H9 (cell line): ENCODE data around the gene CLDN20. TPM values are rescaled to one million over a fixed set of nuclear protein-coding genes. Genes with fewer than 3 reads are reported as not detected.

Experiments used
- DNase-seq: peaks from one replicate; pipeline ENCODE4 v3.0.0-alpha.2; 2017
- H2AFZ ChIP-seq: one replicate; pipeline ENCODE4 v1.6.1; 2013; ENCODE audit warnings: mild to moderate bottlenecking, low read length, control low read depth, moderate library complexity
- H2AK5ac ChIP-seq: 2 replicates; pipeline ENCODE4 v1.6.1; 2013; ENCODE audit warnings: low read length, control low read depth, mixed read lengths; ENCODE audit not compliant: insufficient read length
- H2BK120ac ChIP-seq: one replicate; pipeline ENCODE4 v1.6.1; 2013; ENCODE audit warnings: low read depth, mild to moderate bottlenecking, low read length, control low read depth, inconsistent platforms; ENCODE audit not compliant: poor library complexity, severe bottlenecking
- H2BK12ac ChIP-seq: 2 replicates; pipeline ENCODE4 v1.6.1; 2013; ENCODE audit warnings: low read length, control low read depth, mixed read lengths, low read depth; ENCODE audit not compliant: insufficient read length
- H2BK15ac ChIP-seq: 2 replicates; pipeline ENCODE4 v1.6.1; 2013; ENCODE audit warnings: low read depth, low read length, control low read depth
- H2BK20ac ChIP-seq: one replicate; pipeline ENCODE4 v1.6.1; 2013; ENCODE audit warnings: low read depth, mild to moderate bottlenecking, low read length, control low read depth, inconsistent platforms; ENCODE audit not compliant: poor library complexity, severe bottlenecking
- H2BK5ac ChIP-seq: 2 replicates; pipeline ENCODE4 v1.6.1; 2013; ENCODE audit warnings: low read length, control low read depth, mixed read lengths; ENCODE audit not compliant: insufficient read length
- H3K14ac ChIP-seq: 2 replicates; pipeline ENCODE4 v1.6.1; 2013; ENCODE audit warnings: low read length, control low read depth; ENCODE audit not compliant: insufficient read depth
- H3K18ac ChIP-seq: 2 replicates; pipeline ENCODE4 v1.6.1; 2013; ENCODE audit warnings: low read depth, mild to moderate bottlenecking, mixed read lengths, low read length, control low read depth; ENCODE audit not compliant: insufficient read length
- H3K23ac ChIP-seq: 2 replicates; pipeline ENCODE4 v1.6.1; 2013; ENCODE audit warnings: low read length, control low read depth, mixed read lengths, low read depth; ENCODE audit not compliant: insufficient read length
- H3K23me2 ChIP-seq: 2 replicates; pipeline ENCODE4 v1.6.1; 2013; ENCODE audit warnings: low read depth, mild to moderate bottlenecking, mixed read lengths, low read length, control low read depth; ENCODE audit not compliant: insufficient read length, poor library complexity, severe bottlenecking
- H3K27ac ChIP-seq: 2 replicates; pipeline ENCODE4 v1.5.1; 2013; ENCODE audit warnings: low read length, control low read depth, mixed read lengths, low read depth; ENCODE audit not compliant: insufficient read length
- H3K27me3 ChIP-seq: 2 replicates; pipeline ENCODE4 v1.6.1; 2013; ENCODE audit warnings: low read length, control low read depth, inconsistent platforms; ENCODE audit not compliant: insufficient read depth
- H3K4ac ChIP-seq: 2 replicates; pipeline ENCODE4 v1.6.1; 2013; ENCODE audit warnings: low read depth, mild to moderate bottlenecking, control low read depth, inconsistent platforms, low read length, moderate library complexity
- H3K4me1 ChIP-seq: 2 replicates; pipeline ENCODE4 v1.6.1; 2013; ENCODE audit warnings: low read length, control low read depth, inconsistent platforms; ENCODE audit not compliant: insufficient read depth
- H3K4me2 ChIP-seq: 2 replicates; pipeline ENCODE4 v1.6.1; 2013; ENCODE audit warnings: low read length, control low read depth, mixed read lengths; ENCODE audit not compliant: insufficient read length, insufficient read depth
- H3K56ac ChIP-seq: 2 replicates; pipeline ENCODE4 v1.6.1; 2013; ENCODE audit warnings: low read depth, mild to moderate bottlenecking, mixed read lengths, low read length, control low read depth; ENCODE audit not compliant: insufficient read length
- H3K79me1 ChIP-seq: 2 replicates; pipeline ENCODE4 v1.6.1; 2013; ENCODE audit warnings: low read depth, mild to moderate bottlenecking, moderate library complexity, low read length, control low read depth, inconsistent platforms; ENCODE audit not compliant: insufficient read depth, poor library complexity, severe bottlenecking
- H3K79me2 ChIP-seq: 2 replicates; pipeline ENCODE4 v1.6.1; 2013; ENCODE audit warnings: low read length, control low read depth, inconsistent platforms; ENCODE audit not compliant: insufficient read depth
- H3K9ac ChIP-seq: 2 replicates; pipeline ENCODE4 v1.6.1; 2013; ENCODE audit warnings: low read length, control low read depth, mixed read lengths; ENCODE audit not compliant: insufficient read length; ENCODE audit errors: extremely low read depth
- H3K9me3 ChIP-seq: one replicate; pipeline ENCODE4 v1.6.1; 2013; ENCODE audit warnings: low read depth, low read length, inconsistent platforms; ENCODE audit not compliant: control insufficient read depth
- H3T11ph ChIP-seq: one replicate; pipeline ENCODE4 v1.6.1; 2013; ENCODE audit warnings: mild to moderate bottlenecking, low read length, control low read depth, inconsistent platforms
- H4K20me1 ChIP-seq: one replicate; pipeline ENCODE4 v1.6.1; 2013; ENCODE audit not compliant: control insufficient read depth, insufficient read length, insufficient read depth
- H4K5ac ChIP-seq: 2 replicates; pipeline ENCODE4 v1.6.1; 2013; ENCODE audit warnings: low read depth, mild to moderate bottlenecking, mixed read lengths, low read length, control low read depth; ENCODE audit not compliant: insufficient read length
- H4K8ac ChIP-seq: replicated peaks from 2 replicates; pipeline ENCODE4 v1.6.1; 2013; ENCODE audit warnings: low read length, control low read depth, mixed read lengths, low read depth; ENCODE audit not compliant: insufficient read length
- H4K91ac ChIP-seq: 2 replicates; pipeline ENCODE4 v1.6.1; 2013; ENCODE audit warnings: low read depth, mild to moderate bottlenecking, moderate library complexity, mixed read lengths, low read length, control low read depth; ENCODE audit not compliant: insufficient read length
- H3K27ac Mint-ChIP-seq, 3 experiments: 2 replicates in 2 of 3; 3 replicates in 1 of 3; pipeline ENCODE4 v1.8.0; 2020 to 2021; ENCODE audit warnings: mixed read lengths in 3 of 3, mild to moderate bottlenecking in 1 of 3, moderate library complexity in 1 of 3
- H3K27me3 Mint-ChIP-seq: 2 replicates; pipeline ENCODE4 v1.8.0; 2021; ENCODE audit warnings: low read depth, mild to moderate bottlenecking, moderate library complexity, mixed read lengths
- H3K36me3 Mint-ChIP-seq, 3 experiments: 2 replicates in 2 of 3; 3 replicates in 1 of 3; pipeline ENCODE4 v1.8.0; 2020 to 2021; ENCODE audit warnings: low read depth in 3 of 3, mixed read lengths in 3 of 3; ENCODE audit not compliant: insufficient read depth in 1 of 3
- H3K4me1 Mint-ChIP-seq, 2 experiments: 2 replicates each; pipeline ENCODE4 v1.8.0; 2020; ENCODE audit warnings: mixed read lengths in 2 of 2
- H3K4me3 Mint-ChIP-seq, 2 experiments: 2 replicates in 1 of 2; 3 replicates in 1 of 2; pipeline ENCODE4 v1.8.0; 2020 to 2021; ENCODE audit warnings: mild to moderate bottlenecking in 2 of 2, mixed read lengths in 2 of 2, moderate library complexity in 1 of 2
- H3K9me3 Mint-ChIP-seq, 2 experiments: 2 replicates in 1 of 2; 3 replicates in 1 of 2; pipeline ENCODE4 v1.8.0; 2020; ENCODE audit warnings: mild to moderate bottlenecking in 2 of 2, mixed read lengths in 2 of 2, moderate library complexity in 1 of 2
- CTCF ChIP-seq: fragments of 200-600 bp; sonication (generic); conservative IDR thresholded peaks from 3 replicates; pipeline ENCODE4 v1.8.0; 2021; ENCODE audit warnings: antibody characterized with exemption, mild to moderate bottlenecking
- WGBS: extraction: QIAGEN DNeasy Blood & Tissue Kit; methylation state at CpG from one replicate; pipeline ENCODE4 v1.1.7; 2013; ENCODE audit warnings: missing lambda C conversion rate, low lambda C conversion rate, mixed read lengths; ENCODE audit not compliant: insufficient read length; ENCODE audit errors: extremely low coverage; 5-methylcytosine and 5-hydroxymethylcytosine counted together
- total RNA-seq: library from RNA; stranded (reverse); gene quantifications from 2 replicates; pipeline ENCODE4 v1.2.1, GENCODE V29; 2021

Gene CLDN20
- total RNA-seq, 1 experiment from 2014 or later = not detected

- Histone ChIP-seq H2BK12ac (no peak overlapping the region), H2BK15ac (no peak overlapping the region), H3K18ac (no peak overlapping the region), H3K9me3 (no peaks in the 10 kb centered on the region), H4K8ac (no peak overlapping the region), H3K14ac (no peak overlapping the region), H4K91ac (no peak overlapping the region), H3T11ph (no peak overlapping the region), H3K79me2 (0 out of 2 replicates have a peak, but pooled peaks cover 2% of the 10 kb centered on the region), H2AK5ac (no peak overlapping the region), H2BK120ac (no peak overlapping the region), H3K23ac (no peak overlapping the region), H3K56ac (no peak overlapping the region), H3K79me1 (no peaks in the 10 kb centered on the region), H3K4ac (no peak overlapping the region), H2BK20ac (no peak overlapping the region), H3K27ac (no peak overlapping the region), H2BK5ac (no peak overlapping the region), H3K4me1 (no peaks in the 10 kb centered on the region; the same call in 1 of the 2 replicates), H4K20me1 (no peaks in the 10 kb centered on the region), H3K27me3 (no peaks in the 10 kb centered on the region), H4K5ac (no peak overlapping the region), H2AFZ (no peak overlapping the region), H3K4me2 (no peak overlapping the region), H3K9ac (no peak overlapping the region), H3K23me2 (no peaks in the 10 kb centered on the region)
- Mint-ChIP-seq H3K36me3 (peaks cover 18 to 45% (median 45%) of the 10 kb centered on the region in 3 experiments; a peak in 6 of 7 replicates), H3K9me3 (no peaks in the 10 kb centered on the region), H3K4me3 (no peak overlapping the region), H3K27me3 (no peaks in the 10 kb centered on the region), H3K4me1 (peaks cover 25 to 32% of the 10 kb centered on the region in 2 experiments), H3K27ac (peak overlapping the region in 1 of 3 experiments; percentile 78; a peak in 4 of 7 replicates)
- no peak for DNase-seq
- no peak for TF ChIP-seq CTCF
- no CpG with 5 or more reads among the region's 3 CpGs for WGBS
These were observed 3.1 kb upstream of the CLDN20 start for GRCh38 chr6:155260686-155261085.
